ENCODE results near the gene TPI1. TPM values are rescaled to one million over a fixed set of nuclear protein-coding genes. Genes with fewer than 3 reads are reported as not detected.

Gene TPI1
- total RNA-seq, 2 donors from 2014 or later = 805 to 1,294 TPM

DNA sequence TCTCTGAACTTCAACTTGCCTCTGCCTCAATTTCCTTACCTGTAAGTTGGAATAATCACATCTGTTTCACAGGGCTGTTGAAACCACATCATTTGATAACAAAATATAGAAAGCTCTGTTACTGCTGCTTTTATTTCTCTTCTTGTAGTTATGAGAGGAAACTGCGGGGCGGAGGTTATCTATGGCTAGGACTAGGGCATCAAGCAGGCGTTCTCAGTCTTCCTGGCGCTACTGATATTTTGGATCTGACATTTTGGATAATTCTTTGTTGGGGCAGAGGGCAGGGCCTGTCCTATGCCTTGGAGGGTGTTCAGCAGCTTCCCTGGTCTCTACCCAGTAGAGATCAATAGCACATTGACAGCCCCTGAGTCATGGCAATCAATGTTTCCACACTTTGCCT lies 35.2 kb upstream of the TPI1 start:
- peaks cover 52% of the 10 kb centered on the region for H3K36me3 Mint-ChIP-seq (ENCODE audit: low read depth)
- H3K27me3 ChIP-seq (ENCODE audit: control insufficient read depth, insufficient read depth, low read length, poor library complexity, severe bottlenecking) = no peaks in the 10 kb centered on the region
- H3K4me1 Mint-ChIP-seq = peaks cover 13% of the 10 kb centered on the region
- no peak overlapping the region for H3K27ac Mint-ChIP-seq
- peaks cover 2% of the 10 kb centered on the region for H3K4me1 ChIP-seq (ENCODE audit: control insufficient read depth, insufficient read depth, low read length)
- H3K27ac ChIP-seq (ENCODE audit: low read depth, low read length) = no peak overlapping the region
- no peak overlapping the region for H3K4me3 ChIP-seq (ENCODE audit: low read length)
- no peaks in the 10 kb centered on the region for H3K9me3 ChIP-seq (ENCODE audit: control insufficient read depth, low read length)
- no peak overlapping the region for H3K9ac ChIP-seq (ENCODE audit: extremely low read depth, low read length, poor library complexity, severe bottlenecking)
- TF ChIP-seq, protein P1, sequence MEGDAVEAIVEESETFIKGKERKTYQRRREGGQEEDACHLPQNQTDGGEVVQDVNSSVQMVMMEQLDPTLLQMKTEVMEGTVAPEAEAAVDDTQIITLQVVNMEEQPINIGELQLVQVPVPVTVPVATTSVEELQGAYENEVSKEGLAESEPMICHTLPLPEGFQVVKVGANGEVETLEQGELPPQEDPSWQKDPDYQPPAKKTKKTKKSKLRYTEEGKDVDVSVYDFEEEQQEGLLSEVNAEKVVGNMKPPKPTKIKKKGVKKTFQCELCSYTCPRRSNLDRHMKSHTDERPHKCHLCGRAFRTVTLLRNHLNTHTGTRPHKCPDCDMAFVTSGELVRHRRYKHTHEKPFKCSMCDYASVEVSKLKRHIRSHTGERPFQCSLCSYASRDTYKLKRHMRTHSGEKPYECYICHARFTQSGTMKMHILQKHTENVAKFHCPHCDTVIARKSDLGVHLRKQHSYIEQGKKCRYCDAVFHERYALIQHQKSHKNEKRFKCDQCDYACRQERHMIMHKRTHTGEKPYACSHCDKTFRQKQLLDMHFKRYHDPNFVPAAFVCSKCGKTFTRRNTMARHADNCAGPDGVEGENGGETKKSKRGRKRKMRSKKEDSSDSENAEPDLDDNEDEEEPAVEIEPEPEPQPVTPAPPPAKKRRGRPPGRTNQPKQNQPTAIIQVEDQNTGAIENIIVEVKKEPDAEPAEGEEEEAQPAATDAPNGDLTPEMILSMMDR (conservative IDR thresholded peaks at IDR 0.05) = no peak
- H3K36me3 ChIP-seq (ENCODE audit: control insufficient read depth, insufficient read depth, low read length) = peaks cover 45% of the 10 kb centered on the region
- no peak overlapping the region for H3K4me3 Mint-ChIP-seq
- peaks cover 7% of the 10 kb centered on the region for H3K27me3 Mint-ChIP-seq (ENCODE audit: insufficient read depth)
- no peaks in the 10 kb centered on the region for H3K9me3 Mint-ChIP-seq
- DNase-seq = no peak
- WGBS, 2 experiments (ENCODE audit: insufficient coverage in 1 of 2, insufficient read length in 1 of 2) = 91 to 97% methylated on average over 4 of the region's 4 CpGs

- Mint-ChIP-seq H3K4me1 (peaks cover 6% of the 10 kb centered on the region), H3K36me3 (ENCODE audit: low read depth) (peaks cover 62% of the 10 kb centered on the region), H3K4me3 (no peak overlapping the region), H3K9me3 (no peaks in the 10 kb centered on the region), H3K27ac (no peak overlapping the region), H3K27me3 (ENCODE audit: insufficient read depth) (peaks cover 3% of the 10 kb centered on the region)
- H3K9ac ChIP-seq (ENCODE audit: extremely low read depth, low read length, poor library complexity, severe bottlenecking) = no peak overlapping the region
- TF ChIP-seq, protein P1 (conservative IDR thresholded peaks at IDR 0.05) = no peak
- WGBS, 2 experiments (ENCODE audit: insufficient coverage in 1 of 2, insufficient read length in 1 of 2) = 92 to 96% methylated on average over 4 to 6 of the region's 6 CpGs
- no peaks in the 10 kb centered on the region for H3K4me1 ChIP-seq (ENCODE audit: control insufficient read depth, insufficient read depth, low read length)
- no peaks in the 10 kb centered on the region for H3K9me3 ChIP-seq (ENCODE audit: control insufficient read depth, low read length)
- H3K27ac ChIP-seq (ENCODE audit: low read depth, low read length) = no peak overlapping the region
- no peak for DNase-seq
- H3K27me3 ChIP-seq (ENCODE audit: control insufficient read depth, insufficient read depth, low read length, poor library complexity, severe bottlenecking) = no peaks in the 10 kb centered on the region
- no peak overlapping the region for H3K4me3 ChIP-seq (ENCODE audit: low read length)
- H3K36me3 ChIP-seq (ENCODE audit: control insufficient read depth, insufficient read depth, low read length) = peaks cover 57% of the 10 kb centered on the region
These were observed 34.0 kb upstream of the TPI1 start for GRCh38 chr12:6833189-6833890.

DNA sequence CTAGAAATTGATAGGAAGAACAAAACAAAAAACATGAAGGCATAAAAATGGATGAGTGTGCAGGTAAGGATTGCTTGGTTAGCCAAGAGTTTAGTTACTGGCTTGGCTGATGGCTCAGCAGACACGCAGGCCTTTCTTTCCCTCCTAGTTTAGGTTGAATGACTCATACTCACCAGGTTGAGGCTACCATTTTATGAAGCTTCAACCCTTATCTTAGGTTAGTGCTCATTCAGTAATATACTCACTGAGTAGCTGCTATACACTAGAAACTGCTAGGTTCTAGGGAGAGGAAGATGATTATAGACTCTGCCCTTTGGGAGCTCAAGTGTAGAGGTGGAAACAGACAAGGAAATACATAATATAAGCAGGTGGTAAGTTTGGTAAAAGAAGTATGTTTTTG lies 33.1 kb upstream of the TPI1 start:
- DNase-seq = no peak
- H3K4me3 Mint-ChIP-seq = no peak overlapping the region
- Histone ChIP-seq H3K27ac (ENCODE audit: low read depth, low read length) (no peak overlapping the region), H3K9ac (ENCODE audit: extremely low read depth, low read length, poor library complexity, severe bottlenecking) (no peak overlapping the region), H3K36me3 (ENCODE audit: control insufficient read depth, insufficient read depth, low read length) (peaks cover 66% of the 10 kb centered on the region), H3K27me3 (ENCODE audit: control insufficient read depth, insufficient read depth, low read length, poor library complexity, severe bottlenecking) (no peaks in the 10 kb centered on the region), H3K4me3 (ENCODE audit: low read length) (no peak overlapping the region), H3K9me3 (ENCODE audit: control insufficient read depth, low read length) (no peaks in the 10 kb centered on the region), H3K4me1 (ENCODE audit: control insufficient read depth, insufficient read depth, low read length) (no peaks in the 10 kb centered on the region)
- 100% methylated on average over 1 of the region's 1 CpG; no CpG with 5 or more reads in 1 of the 2 experiments for WGBS, 2 experiments (ENCODE audit: insufficient coverage in 1 of 2, insufficient read length in 1 of 2)
- peaks cover 10% of the 10 kb centered on the region for H3K27me3 Mint-ChIP-seq (ENCODE audit: insufficient read depth)
- H3K27ac Mint-ChIP-seq = no peak overlapping the region
- TF ChIP-seq, protein P1 (conservative IDR thresholded peaks at IDR 0.05) = no peak
- H3K9me3 Mint-ChIP-seq = no peaks in the 10 kb centered on the region
- peaks cover 6% of the 10 kb centered on the region for H3K4me1 Mint-ChIP-seq
- peaks cover 71% of the 10 kb centered on the region for H3K36me3 Mint-ChIP-seq (ENCODE audit: low read depth)
